Measurements from ENCODE around the gene DMRT3.

DMRT3 gene

GRCh38 chr9:970151-970996 is 6.1 kb upstream of the DMRT3 start:
- DNase-seq (ENCODE audit: low read depth in 2 of 2, low spot score in 1 of 2), result no peak

DNA sequence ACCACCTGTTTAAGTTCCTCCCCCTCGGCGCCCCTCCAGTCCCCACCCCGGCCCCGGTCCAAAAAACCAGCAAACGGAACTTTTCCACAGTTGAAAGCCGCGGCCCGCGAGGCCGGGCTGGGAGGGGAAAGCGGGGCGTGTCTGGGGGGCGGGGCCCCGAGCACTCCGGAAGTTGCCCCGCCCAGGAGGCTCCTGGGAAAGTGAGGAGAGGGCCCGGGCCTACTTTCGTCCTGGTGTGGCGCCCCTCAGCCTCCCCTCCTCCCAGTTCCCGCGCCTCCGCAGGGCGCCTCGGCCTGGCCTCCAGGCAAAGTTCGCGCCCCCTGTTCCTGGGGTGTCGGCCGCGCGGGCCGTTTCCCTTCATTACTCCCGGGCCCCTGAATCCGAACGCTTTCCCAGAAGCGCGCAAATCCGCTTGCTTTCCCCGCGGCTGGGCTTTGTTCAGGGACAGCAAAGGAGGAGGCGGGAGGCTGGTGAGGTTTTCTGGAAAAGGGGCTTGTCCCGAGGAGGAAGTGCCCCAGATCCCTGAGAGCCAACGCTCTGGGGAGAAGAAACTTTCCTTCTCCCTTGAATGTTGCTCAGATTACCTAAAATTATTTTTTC is 4.5 kb upstream of the DMRT3 start:
- DNase-seq (ENCODE audit: low read depth in 2 of 2, low spot score in 1 of 2), result no peak

DNA sequence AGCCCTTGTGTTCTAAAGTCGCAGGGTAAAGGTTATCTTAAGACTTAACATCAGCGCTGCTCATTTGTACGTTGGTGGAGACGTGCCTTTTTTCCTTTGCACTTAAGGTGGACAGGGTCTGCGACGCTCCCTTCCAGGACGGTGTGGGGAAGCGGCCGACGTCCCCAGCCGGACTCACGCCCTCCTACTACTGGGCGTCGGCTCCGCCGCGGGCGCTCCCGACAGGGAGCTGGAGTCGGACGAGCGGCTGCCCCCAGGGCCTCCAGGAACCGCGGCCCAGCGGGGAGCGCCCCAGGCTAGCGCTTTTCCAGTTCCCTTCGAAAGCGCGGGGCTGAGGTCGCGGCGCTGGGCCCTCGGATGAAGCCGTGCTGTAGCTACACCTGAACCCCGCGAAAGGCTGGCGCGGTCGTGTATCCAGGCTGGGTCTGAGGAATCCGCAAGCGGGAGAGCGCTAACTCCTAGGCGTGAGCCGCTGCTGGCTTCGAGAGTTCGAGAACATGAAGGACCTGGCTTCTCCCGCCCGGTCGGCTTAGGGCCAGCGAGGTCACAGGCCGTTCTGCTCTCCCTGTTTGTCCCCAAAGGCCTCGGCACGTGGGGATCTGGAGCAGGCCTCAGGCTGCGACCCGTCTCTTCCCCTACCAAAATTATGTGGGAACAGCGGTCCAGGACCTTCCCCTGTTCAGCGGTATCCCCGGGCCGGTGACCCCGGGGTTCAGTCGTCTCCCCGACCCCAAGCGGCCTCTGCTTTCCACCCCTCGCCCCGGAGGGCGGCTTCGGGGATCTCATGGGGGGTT is 3.8 kb upstream of the DMRT3 start:
- no peak for DNase-seq (ENCODE audit: low read depth in 2 of 2, low spot score in 1 of 2)

GRCh38 chr9:973295-973834 is 3.1 kb upstream of the DMRT3 start:
- no peak for DNase-seq (ENCODE audit: low read depth in 2 of 2, low spot score in 1 of 2)

DNA sequence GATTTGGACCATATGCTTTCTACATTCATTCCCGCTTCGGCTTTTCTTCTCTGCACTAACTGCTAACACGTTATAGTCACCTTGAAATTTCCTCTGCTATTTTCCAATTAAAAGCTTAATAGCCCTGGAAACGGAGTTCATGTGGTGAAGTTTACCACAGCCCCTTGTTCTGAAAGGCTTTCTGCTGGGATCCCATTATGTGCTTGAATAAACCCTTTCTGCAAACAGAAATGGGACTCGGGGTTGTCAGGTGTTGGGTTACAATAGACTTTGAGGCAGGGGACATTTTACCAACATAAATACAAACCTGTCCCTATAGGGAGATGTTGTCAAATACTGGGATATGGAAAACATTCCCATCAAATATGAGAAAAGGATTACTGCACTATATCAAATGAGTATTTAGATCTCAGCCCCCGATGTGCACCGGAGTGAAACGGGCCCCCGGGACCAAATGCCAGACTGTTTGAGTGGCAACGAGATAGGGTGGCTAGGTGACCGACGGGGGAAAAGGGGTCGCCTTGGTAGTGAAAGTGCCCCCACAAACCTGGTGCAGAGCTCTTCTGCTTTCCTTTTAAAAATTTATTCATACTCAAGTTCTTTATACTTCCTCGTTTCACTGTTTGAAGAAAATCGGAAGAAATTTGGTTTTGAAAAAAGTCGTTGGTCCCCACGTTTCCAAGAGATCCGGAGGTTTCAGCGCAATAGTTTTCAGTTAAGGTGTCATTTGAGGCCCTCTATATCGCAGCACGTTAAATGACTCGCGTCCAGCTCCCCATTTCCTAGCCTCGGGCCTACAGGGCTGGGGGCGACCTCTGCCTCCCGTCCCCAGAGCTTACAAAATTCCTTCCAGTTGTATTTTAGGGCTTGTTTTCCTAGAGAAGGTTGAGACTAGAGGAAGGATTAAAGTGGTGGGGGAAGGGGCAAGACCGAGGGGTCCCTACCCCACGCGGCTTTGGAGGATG is 2.1 kb upstream of the DMRT3 start:
- DNase-seq (ENCODE audit: low read depth in 2 of 2, low spot score in 1 of 2), result no peak

- DNase-seq (ENCODE audit: low read depth in 2 of 2, low spot score in 1 of 2), result no peak
Measured at GRCh38 chr9:974996-975739, 1.3 kb upstream of the DMRT3 start.

DNA sequence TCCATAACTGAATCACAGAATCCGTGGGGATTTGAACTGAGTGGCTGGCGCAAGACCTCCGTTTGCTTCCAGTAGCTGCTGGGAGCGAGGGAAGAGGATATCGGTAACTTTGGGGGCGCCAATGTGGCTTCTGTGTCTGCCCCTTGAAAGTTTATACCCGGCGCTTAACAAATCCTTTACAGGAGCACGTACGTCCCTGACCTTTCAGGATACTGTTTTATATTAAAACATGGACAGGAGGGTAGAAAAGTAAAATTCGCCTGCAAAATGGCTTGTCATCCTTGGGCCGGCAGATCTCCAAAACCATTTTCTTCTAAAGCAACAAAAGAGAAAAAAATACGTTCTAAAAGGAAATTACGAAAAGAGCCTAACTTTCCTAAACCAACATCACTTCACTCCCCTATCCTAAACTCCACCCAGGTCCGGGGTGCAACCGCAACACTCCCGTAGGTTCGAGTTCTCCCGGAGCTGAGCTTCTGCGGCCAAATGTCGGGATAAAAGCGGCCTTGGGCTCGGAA is 656 bp upstream of the DMRT3 start:
- no peak for DNase-seq (ENCODE audit: low read depth in 2 of 2, low spot score in 1 of 2)

GRCh38 chr9:976943-977837 is 735 bp downstream of the DMRT3 start:
- DNase-seq (ENCODE audit: low read depth in 2 of 2, low spot score in 1 of 2), result no peak

DNA sequence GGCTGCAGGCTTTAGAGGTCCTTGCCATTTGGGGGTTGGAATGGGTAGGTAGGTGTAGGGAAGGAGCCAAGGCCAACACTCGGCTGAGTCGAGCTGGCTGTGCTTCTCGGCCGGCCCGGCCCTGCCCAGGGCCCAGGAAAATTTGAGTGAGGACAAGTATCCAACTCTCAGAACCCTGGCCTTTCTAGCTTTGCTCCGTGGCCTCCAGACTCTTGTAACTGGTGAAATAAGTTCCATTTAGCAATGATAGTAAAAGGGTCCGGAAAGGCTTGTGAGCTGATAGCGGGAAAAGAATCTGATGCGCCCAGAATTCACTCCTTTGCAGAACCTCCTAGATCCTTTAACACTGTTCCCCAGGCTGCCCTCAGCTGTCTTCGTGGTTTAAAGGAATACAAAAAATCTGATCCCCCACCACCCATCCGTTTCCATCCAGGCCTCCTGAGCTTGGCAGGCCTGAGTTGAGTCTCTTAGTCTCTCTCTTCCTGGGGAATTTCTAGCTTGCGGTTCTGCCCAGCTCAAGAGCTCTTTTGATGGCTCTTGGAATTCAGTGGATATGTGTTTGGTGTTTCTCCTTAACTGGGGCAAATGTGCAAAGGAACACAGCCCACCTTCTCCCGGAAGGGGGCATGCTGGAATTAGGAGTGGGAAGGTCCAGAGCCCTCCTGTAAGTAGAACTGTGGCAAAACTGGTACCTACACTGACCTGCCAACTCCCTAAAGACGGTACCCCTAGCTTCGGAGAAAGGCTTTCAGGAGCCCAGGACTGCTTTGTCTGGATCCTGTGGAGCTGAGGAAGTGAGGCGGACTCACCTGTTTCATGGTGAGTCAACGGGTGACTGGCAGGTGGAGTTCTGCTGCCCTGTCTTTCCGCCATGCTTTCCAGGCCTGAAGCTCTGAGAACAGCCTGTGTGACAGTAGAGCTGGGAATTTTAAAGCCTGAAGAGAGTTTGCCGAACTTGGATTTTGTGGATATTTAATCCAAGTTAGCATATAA is 1.7 kb downstream of the DMRT3 start:
- no peak for DNase-seq (ENCODE audit: low read depth in 2 of 2, low spot score in 1 of 2)

DNA sequence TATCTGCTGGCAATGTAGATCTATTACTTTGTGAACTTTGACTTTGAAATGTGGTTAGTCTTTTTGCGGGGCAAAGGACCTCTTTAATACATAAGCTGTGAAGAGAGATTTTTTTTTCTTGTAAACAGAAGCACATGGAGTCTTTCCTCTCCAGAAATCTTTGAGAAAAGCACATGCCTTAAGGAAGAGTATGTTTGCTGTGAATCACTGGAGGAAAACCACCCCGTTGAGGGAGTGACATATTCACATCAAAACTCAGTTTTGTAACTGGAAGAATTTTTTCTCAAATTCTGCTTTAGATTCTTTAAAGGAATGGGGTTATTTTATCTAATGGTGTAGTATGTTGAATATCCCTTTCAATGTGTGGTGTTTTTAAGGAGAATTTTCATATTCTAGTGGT is 3.5 kb downstream of the DMRT3 start:
- DNase-seq (ENCODE audit: low read depth in 2 of 2, low spot score in 1 of 2), result no peak

DNA sequence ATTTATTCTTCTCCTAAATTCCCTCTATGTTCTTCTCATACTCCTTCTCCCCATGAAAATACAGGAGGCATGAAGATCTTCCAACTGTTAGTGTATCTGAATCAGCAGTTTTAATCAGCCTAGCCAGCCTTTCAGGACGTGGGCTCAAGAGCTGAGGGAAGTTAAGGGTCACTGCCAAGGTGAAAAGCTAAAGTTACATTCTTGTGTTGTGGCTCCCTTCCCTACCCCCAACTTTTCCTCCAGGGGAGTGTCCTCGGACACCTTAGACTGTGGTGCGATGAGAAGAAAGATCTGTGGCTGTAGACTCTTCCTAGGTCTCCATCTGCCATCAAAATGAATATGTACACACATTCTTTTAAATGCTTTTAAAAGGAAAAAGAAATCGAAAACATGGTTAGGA is 4.2 kb downstream of the DMRT3 start:
- DNase-seq (ENCODE audit: low read depth in 2 of 2, low spot score in 1 of 2), result no peak

DNA sequence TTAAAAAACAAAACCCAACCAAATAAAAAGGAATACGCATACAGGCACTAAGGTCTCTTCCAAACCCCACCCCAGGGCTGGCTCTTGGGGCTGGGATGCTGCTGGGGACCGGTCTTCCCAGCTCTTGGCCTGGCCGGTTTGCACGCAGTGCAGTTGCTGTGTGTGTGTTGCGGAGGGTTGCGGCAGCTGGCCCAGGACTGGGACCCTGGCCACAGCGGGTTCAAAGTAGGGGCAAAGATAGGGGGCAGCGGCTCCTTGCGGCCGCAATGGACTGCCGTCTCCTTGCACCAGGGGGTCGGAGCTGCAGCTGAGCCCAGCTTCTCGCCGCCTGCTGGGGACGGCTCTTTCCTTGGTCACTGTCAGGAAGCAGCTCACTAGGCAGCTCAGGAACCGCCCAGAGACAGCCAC is 5.0 kb downstream of the DMRT3 start:
- no peak for DNase-seq (ENCODE audit: low read depth in 2 of 2, low spot score in 1 of 2)

GRCh38 chr9:982394-983230 is 6.2 kb downstream of the DMRT3 start:
- DNase-seq (ENCODE audit: low read depth in 2 of 2, low spot score in 1 of 2), result no peak

- no peak for DNase-seq (ENCODE audit: low read depth in 2 of 2, low spot score in 1 of 2)
Measured at GRCh38 chr9:994005-994404, 17.6 kb downstream of the DMRT3 start.

GRCh38 chr9:995192-995591 is 18.7 kb downstream of the DMRT3 start:
- no peak for DNase-seq (ENCODE audit: low read depth in 2 of 2, low spot score in 1 of 2)

DNA sequence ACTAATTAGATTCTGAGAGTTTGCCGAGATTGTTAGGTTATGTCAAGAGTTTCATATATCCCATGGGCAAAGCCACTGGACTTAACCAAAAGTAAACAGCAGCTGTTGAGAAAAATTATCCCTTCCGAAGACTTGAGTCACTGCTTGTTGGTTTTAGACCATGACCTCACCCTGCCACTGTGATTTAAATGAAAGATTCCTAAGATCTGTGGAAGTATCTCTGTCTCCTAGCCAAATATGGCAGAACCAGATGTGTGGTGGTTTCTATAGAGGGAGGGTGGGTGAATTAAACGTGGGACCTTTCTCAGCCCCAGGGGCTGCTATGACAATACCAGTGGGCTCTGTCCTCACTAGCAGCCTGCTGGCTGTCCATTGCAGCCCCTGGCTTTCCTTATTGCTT is 19.3 kb downstream of the DMRT3 start:
- DNase-seq (ENCODE audit: low read depth in 2 of 2, low spot score in 1 of 2), result no peak

Data from stimulated activated CD8-positive, alpha-beta memory T cell treated with anti-CD3 and anti-CD28 coated beads, Interleukin-4, amount 100 ng/mL, for 4 hours (primary cell).